OCI-LY3 (cell line): ENCODE data around the gene FOXJ3.

Experiments
- H2AFZ ChIP-seq: fragments of 200-600, 300-600 bp; shearing (Covaris generic); 2 replicates; pipeline ENCODE4 v1.6.0; 2014; ENCODE audit warnings: antibody characterized with exemption, low read depth, low read length
- H3K27ac ChIP-seq: fragments of 200-600, 300-600 bp; sonication (generic); 2 replicates; pipeline ENCODE4 v1.5.1; 2014; ENCODE audit warnings: mild to moderate bottlenecking, low read length, moderate library complexity, mixed read lengths
- H3K27me3 ChIP-seq: fragments of 200-600, 300-600 bp; sonication (generic); 2 replicates; pipeline ENCODE4 v1.6.1; 2014; ENCODE audit warnings: low read depth, low read length, mixed read lengths
- H3K36me3 ChIP-seq: fragments of 200-600, 300-600 bp; sonication (generic); replicated peaks from 2 replicates; pipeline ENCODE3; 2014; ENCODE audit warnings: low read depth, low read length, mixed read lengths
- H3K4me1 ChIP-seq: fragments of 300-600, 200-600 bp; sonication (generic); 2 replicates; pipeline ENCODE4 v1.6.1; 2014; ENCODE audit warnings: low read length, mixed read lengths
- H3K4me2 ChIP-seq: fragments of 200-600, 300-600 bp; sonication (generic); 2 replicates; pipeline ENCODE4 v1.6.1; 2014; ENCODE audit warnings: low read length, mixed read lengths
- H3K4me3 ChIP-seq: fragments of 300-600, 200-600 bp; sonication (generic); 2 replicates; pipeline ENCODE4 v1.5.1; 2014; ENCODE audit warnings: antibody characterized with exemption, mild to moderate bottlenecking, low read length, moderate library complexity
- H3K79me2 ChIP-seq: fragments of 300-600, 200-600 bp; shearing (Covaris generic); 2 replicates; pipeline ENCODE4 v1.6.1; 2014; ENCODE audit warnings: mild to moderate bottlenecking, low read length, mixed read lengths
- H3K9ac ChIP-seq: fragments of 300-600, 200-600 bp; shearing (Covaris generic); 2 replicates; pipeline ENCODE4 v1.6.0; 2014; ENCODE audit warnings: mild to moderate bottlenecking, low read length, moderate library complexity
- H3K9me3 ChIP-seq: fragments of 200-600, 300-600 bp; shearing (Covaris generic); 2 replicates; pipeline ENCODE4 v1.6.1; 2014; ENCODE audit warnings: low read length, mixed read lengths; ENCODE audit not compliant: insufficient read depth
- H4K20me1 ChIP-seq: fragments of 200-600, 300-600 bp; sonication (generic); 2 replicates; pipeline ENCODE4 v1.6.1; 2016; ENCODE audit warnings: low read length, mixed read lengths; ENCODE audit not compliant: insufficient read depth
- EZH2phosphoT487 ChIP-seq: fragments of 200-600 bp; shearing (Covaris generic); IDR thresholded peaks from 2 replicates; pipeline ENCODE4 v1.6.1; 2018; ENCODE audit warnings: antibody characterized with exemption, mixed run types, low read depth
- TF ChIP-seq, protein P1 (sequence below): fragments of 200-600, 300-600 bp; sonication (generic); IDR thresholded peaks from 2 replicates; pipeline ENCODE4 v1.5.1; 2014; ENCODE audit warnings: antibody characterized with exemption, low read length, low read depth

The FOXJ3 gene

DNA sequence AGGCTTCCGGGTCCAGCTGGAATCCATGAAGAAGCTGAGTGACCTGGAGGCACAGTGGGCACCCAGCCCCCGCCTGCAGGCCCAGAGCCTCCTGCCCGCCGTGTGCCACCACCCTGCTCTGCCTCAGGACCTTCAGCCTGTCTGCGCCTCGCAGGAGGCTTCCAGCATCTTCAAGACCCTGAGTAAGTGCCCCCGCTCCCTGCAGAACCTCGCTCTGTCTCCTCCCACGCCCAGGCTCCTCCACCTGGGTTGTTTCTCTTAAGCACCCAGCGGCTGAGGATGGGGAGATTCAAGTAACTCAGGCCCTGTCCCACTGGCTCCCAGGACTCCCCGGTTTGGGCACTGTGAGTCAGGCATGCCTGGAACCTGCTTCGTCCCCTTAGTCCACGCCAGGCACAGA lies 180.3 kb downstream of the FOXJ3 start:
- Histone ChIP-seq H3K36me3 (no peaks in the 10 kb centered on the region), H3K4me1 (peaks cover 9% of the 10 kb centered on the region; the same call in 1 of the 2 replicates), H3K4me2 (no peak overlapping the region), H3K4me3 (no peak overlapping the region), H4K20me1 (no peaks in the 10 kb centered on the region), H3K9me3 (no peaks in the 10 kb centered on the region), H2AFZ (no peak overlapping the region), H3K79me2 (no peaks in the 10 kb centered on the region), H3K27me3 (no peaks in the 10 kb centered on the region), H3K9ac (no peak overlapping the region), H3K27ac (no peak overlapping the region)
- no peak for TF ChIP-seq EZH2phosphoT487
- TF ChIP-seq, protein P1, sequence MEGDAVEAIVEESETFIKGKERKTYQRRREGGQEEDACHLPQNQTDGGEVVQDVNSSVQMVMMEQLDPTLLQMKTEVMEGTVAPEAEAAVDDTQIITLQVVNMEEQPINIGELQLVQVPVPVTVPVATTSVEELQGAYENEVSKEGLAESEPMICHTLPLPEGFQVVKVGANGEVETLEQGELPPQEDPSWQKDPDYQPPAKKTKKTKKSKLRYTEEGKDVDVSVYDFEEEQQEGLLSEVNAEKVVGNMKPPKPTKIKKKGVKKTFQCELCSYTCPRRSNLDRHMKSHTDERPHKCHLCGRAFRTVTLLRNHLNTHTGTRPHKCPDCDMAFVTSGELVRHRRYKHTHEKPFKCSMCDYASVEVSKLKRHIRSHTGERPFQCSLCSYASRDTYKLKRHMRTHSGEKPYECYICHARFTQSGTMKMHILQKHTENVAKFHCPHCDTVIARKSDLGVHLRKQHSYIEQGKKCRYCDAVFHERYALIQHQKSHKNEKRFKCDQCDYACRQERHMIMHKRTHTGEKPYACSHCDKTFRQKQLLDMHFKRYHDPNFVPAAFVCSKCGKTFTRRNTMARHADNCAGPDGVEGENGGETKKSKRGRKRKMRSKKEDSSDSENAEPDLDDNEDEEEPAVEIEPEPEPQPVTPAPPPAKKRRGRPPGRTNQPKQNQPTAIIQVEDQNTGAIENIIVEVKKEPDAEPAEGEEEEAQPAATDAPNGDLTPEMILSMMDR = no peak

DNA sequence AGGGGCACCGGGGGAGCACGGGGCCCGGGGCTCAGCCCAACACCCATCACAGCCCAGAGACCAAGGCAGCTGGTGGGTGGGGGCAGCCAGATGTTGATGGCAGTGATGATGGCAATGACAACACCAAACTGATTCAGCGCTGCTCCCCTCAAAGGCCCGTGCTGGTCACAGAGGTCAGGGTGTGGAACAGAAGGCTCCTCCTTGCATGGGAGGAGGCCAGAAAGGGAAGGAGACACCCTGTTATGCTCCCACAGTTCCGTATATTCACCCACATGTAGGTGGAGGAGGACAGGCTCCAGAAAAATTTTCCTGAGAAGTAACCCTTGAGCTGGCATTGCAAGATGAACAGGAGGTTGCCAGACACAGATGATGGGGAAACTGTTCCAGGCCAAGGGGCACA lies 181.4 kb downstream of the FOXJ3 start:
- TF ChIP-seq EZH2phosphoT487 = no peak
- TF ChIP-seq, protein P1 = no peak

DNA sequence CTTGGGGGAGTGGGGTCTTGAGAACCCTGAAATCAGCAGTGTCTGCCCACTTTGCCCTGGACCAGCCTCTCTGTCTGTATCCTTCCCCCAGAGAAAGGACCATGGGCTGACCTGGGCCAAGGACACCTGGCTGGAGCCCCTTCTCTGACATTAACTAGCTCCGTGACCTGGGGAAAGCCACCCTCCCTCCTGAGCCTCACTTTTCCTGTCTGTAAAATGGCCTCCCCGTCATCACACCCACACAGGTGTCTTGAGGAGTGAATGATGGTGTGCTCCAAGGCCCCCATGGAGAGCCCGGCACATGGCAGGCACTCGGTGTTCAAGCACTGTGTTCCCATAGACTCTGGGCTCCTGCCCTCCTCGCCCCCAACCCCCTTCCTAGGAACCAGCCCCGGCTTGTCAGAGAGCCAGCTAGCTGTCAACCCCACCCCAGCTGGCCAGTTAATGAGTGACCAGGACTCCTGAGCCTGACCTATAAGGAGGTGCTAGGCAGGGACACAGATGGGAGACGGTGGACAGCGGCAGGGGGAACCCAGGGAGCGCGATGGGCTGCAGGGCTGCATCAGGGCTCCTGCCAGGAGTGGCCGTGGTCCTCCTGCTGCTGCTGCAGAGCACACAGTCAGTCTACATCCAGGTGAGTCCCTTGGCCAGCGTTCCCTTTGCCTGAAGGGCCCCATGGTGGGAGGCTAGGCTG lies 182.0 kb downstream of the FOXJ3 start, which contains the start of gene GUCA2B:
Gene GUCA2B, plus strand, starts transcription at position 504 of the 694 bp plus-strand sequence. Its CDS starts 41 bp downstream, at position 545.
- no peak within 1 kb of the TSS for H3K4me3 ChIP-seq
- H3K27ac ChIP-seq = no peak within 1 kb of the TSS
- no peaks in the 10 kb centered on the region for H3K36me3 ChIP-seq
- H3K9me3 ChIP-seq = no peaks in the 10 kb centered on the region
- no peaks in the 10 kb centered on the region for H3K79me2 ChIP-seq
- no peak within 1 kb of the TSS for H2AFZ ChIP-seq
- TF ChIP-seq, protein P1 = no peak
- H3K27me3 ChIP-seq = no peaks in the 10 kb centered on the region
- no peak within 1 kb of the TSS for H3K9ac ChIP-seq
- no peak within 1 kb of the TSS for H3K4me2 ChIP-seq
- H4K20me1 ChIP-seq = no peaks in the 10 kb centered on the region
- H3K4me1 ChIP-seq = peaks cover 9% of the 10 kb centered on the region; the same call in 1 of the 2 replicates

More for the DNA sequence above, 181.4 kb downstream of the FOXJ3 start:
- Histone ChIP-seq H3K9me3 (no peaks in the 10 kb centered on the region), H3K27me3 (no peaks in the 10 kb centered on the region), H3K4me1 (peaks cover 9% of the 10 kb centered on the region; the same call in 1 of the 2 replicates), H3K79me2 (no peaks in the 10 kb centered on the region), H3K4me3 (no peak overlapping the region), H3K27ac (no peak overlapping the region), H4K20me1 (no peaks in the 10 kb centered on the region), H2AFZ (no peak overlapping the region), H3K4me2 (no peak overlapping the region), H3K9ac (no peak overlapping the region), H3K36me3 (no peaks in the 10 kb centered on the region)

DNA sequence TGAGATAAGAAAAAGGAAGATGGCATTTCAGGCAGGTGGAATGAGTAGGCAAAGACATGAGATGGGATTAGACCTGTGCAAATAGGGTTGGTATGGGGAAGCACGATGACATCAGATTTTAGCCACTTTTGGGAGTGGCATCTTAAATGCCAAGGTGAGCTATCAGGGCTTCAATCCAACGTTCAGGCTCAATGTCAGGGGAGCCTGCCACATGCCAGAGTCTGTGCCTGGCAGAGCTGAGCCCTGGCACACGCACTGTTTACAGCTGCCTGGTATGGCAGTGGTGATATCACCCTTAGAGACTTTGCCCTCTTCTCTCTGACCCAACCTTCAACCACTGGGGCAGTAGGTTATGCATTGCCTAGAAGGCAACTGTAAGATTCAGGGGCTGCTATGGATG lies 182.9 kb downstream of the FOXJ3 start:
- no peaks in the 10 kb centered on the region for H3K36me3 ChIP-seq
- H3K27ac ChIP-seq = no peak overlapping the region
- no peaks in the 10 kb centered on the region for H3K27me3 ChIP-seq
- peaks cover 2% of the 10 kb centered on the region; the same call in 1 of the 2 replicates for H3K4me1 ChIP-seq
- no peaks in the 10 kb centered on the region for H4K20me1 ChIP-seq
- H3K4me2 ChIP-seq = no peak overlapping the region
- no peaks in the 10 kb centered on the region for H3K9me3 ChIP-seq
- TF ChIP-seq, protein P1 = no peak
- TF ChIP-seq EZH2phosphoT487 = no peak
- no peak overlapping the region for H3K4me3 ChIP-seq
- no peaks in the 10 kb centered on the region for H3K79me2 ChIP-seq
- no peak overlapping the region for H3K9ac ChIP-seq
- H2AFZ ChIP-seq = no peak overlapping the region
